ACHN (cell line): ENCODE results near the gene IL22RA1.

Experiments
- DNase-seq: peaks from one replicate; pipeline ENCODE4 v3.0.0-alpha.2; 2015
- in situ Hi-C: cut with HindIII; loops from 2 replicates; pipeline ENCODE4 v1.10.0; 2017; ENCODE audit warnings: low sequenced_read_pairs, low pct_ligation_motif_present, low pct_unique_long_range_greater_than_20kb

Gene IL22RA1

DNA sequence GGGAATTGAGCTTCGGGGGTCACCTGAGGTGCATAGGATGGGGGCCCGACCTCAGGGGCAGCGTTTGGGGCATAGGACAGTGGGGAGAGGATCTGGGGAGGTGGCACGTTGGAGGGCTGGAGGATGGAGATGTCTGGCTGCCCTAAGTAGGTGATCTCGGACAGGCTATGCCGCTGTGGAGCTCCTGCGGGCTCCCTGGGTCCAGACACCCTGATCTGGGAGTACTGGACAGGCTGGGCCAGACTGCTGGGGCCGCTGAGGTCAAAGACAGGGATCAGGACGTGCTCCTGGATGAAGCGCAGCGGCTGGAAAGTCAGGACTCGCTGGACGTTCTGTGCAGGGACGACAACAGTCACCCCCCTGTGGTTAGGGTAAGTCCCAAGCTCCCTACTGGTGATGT is 21.5 kb downstream of the IL22RA1 start:
- in situ Hi-C loops, result no loop called here
- no peak for DNase-seq

DNA sequence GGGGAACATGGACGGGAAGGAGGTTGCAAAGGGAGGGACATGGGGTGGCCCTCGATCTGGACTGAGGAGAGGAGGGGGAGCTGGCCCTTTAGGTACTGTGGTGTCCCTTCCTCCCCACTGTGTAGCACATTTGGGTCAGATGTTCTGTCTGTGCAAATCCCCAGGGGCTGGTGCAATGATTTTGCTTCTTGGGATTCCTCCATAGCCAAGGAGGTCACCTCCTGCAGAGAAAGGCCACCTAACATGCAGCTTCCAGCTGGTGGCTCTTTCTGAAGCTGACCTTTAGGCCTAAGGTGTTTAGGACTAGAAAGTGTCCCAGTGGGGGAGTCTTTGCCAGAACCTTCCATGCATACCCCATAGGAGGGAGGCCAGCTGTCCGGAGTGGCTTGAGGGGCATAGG is 22.0 kb downstream of the IL22RA1 start:
- no peak for DNase-seq
- in situ Hi-C loops, result no loop called here

DNA sequence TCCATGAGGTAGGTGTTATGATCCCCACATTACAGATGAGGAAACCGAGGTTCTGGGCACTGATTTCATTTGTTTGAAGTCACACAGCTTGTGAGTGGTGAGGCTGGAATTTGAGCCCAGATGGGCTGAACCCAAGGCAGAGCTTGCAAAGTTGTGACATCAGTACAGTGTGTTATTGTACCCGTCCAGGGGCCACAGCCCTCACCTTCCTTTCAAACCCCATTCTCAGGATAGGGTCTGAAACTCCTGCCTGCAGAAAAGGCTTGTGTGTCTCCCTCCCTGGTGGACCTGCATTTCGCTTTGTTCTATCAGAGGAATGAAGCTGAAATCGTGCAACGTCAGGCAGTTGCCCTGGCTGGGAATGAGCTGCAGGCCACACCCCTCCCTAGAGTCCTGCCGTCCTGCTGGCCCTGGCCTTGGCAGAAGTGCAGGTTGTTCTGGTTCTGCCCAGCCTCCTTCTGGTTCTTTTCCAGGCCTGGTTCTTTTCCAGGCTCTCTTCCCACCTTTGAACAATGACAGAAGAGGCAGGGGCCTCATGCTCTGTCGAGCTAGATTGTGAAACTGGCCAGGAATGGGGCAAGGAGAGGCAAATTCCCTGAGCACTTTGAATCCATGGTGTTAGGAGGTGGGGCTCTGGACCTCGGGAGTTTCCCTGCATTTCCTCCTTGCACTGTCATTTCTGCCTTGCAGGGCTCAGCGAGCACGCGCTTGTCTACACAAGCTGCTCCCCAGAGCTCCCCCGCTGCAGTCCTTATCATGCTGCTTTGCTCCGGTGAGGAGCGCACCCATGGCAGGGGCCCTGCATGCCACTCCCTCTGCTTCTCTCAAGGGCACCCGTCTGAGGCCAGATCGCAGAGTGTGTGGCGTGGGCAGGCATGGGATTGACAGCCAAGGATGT is 22.8 kb downstream of the IL22RA1 start:
- DNase-seq, result peak; percentile 15
- in situ Hi-C loops, result no loop called here

DNA sequence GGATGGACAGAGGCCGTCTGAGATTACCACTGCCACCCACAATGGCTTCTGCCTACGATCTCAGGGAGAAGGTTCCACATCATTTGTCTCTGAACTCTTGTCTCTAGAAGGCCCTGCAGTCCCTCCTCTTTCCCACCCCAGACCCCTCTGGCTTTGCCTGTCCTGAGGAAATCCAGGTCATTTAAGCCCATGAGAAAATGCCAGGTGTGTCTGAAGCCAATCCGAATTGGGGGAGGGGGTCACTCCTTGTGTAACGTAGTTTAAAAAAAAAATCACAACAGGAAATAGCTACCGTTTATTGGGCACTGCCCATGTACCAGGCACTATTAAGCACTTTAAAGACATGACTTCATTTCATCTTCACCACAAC is 23.5 kb downstream of the IL22RA1 start:
- in situ Hi-C loops, result no loop called here
- DNase-seq, result no peak

DNA sequence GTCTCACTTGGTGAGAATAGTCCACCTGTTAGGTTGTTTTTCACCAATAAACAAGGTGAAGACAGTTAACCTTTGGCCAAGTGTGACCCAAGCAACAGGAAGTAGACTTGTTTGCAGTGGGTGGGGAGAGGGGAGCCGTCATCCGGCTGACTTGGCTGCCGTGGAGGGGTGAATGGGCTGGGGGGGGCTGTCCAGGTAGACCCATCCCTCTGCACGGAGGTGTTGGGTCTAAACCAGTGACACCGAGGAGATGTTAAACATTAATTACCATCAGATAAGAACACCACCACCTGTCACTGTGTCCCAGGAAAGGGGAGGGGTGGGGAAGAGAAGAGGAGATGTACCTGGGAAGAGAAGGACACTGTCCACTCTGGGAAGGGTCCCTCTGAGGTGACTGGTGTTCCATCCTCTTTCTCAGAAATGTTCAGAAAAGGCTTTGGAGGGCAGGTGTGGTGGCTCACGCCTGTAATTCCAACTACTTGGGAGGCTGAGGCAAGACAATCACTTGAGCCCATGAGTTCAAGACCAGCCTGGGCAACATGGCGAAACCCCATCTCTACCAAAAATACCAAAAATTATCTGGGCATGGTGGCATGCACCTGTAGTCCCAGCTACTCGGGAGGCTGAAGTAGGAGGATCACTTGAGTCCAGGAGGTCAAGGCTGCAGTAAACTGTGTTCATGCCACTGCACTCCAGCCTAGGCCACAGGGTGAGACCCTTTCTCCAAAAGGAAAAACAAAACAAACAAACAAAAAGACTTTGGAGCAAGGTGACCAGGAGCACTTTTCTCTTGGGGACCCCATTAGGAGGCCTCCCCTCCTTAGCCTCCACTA is 24.3 kb downstream of the IL22RA1 start:
- DNase-seq, result no peak
- in situ Hi-C loops, result no loop called here

DNA sequence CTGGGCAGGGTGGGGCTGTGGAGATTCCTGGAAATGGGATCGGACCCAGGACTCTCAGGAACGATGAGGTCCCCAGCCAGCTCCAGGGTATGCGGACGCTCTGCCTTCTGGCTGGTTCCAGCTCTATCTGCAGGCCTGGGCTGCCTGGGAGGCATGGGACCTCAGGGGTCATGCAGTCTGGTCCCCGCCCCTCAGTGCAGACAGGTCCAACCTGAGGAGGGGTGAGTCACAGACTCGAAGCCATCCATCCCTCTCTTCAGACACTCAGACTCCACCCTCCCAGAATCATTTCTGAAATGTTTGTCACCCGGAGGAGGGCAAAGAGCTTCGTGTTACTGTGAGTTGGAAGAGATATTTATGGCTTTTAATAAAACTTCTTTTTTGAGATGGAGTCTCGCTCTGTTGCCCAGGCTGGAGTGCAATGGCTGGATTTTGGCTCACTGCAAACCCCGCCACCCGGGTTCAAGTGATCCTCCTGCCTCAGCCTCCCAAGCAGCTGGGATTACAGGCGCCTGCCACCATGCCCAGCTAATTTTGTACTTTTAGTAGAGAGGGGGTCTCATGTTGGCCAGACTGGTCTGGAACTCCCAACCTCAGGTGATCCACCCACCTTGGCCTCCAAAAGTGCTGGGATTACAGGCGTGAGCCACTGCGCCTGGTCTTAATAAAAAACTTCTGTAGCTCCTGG is 25.1 kb downstream of the IL22RA1 start:
- in situ Hi-C loops, result no loop called here
- DNase-seq, result peak; percentile 14

DNA sequence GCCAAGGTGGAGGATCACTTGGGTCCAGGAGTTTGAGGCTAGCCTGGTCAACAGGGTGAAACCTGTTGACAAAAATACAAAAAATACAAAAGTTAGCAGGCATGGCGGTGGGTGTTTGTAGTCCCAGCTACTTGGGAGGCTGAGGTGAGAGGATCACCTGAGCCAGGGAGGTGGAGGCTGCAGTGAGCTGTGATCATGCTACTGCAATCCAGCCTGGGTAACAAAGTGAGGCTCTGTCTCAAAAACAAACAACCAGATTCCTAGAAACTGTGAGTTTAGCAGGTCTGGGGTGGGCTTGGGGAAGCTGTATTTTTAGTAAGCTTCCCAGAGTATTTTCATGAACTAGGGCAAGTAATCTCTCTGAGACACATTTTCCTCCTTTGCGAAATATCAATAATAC is 25.8 kb downstream of the IL22RA1 start:
- no peak for DNase-seq

DNA sequence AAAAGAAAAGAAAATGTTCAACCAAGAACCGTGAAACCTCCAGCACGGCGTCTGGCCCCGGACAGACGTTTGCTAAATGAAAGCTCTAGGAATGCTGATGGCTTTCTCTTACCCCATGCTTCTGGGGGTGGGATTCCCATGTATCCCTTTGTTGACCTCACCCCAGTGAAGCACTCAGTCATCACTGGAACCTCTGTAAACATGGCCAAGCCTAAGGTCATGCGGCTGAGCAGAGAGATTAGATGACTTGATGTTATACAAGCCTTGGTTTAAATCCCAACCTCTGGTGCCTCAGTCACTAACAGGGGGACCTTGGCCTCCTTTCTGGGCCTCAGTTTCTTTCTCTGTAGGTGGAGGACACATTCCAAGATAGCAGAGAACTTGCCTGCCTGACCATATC is 28.2 kb downstream of the IL22RA1 start:
- DNase-seq, result no peak
- in situ Hi-C loops, result no loop called here

More for the DNA sequence above, 25.8 kb downstream of the IL22RA1 start:
- in situ Hi-C loops, result no loop called here

DNA sequence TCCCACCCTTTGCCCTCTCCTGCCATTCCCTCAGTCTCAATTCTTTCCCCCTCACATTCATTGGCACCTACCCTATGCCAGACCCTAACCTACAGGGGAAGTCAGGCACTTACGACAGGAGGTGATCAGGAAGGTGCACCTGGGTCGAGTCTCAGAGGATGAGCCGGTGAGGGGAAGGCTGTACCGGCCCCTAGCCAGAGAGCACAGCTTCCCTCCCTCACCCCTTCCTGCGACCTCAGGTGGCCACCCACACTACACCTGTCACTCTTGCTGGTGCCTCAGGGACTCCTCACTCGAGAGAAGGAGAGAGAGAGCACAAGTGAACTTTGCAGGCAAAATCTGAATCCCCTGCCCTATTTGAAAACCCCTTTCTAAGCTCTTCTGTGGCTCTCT is 29.3 kb downstream of the IL22RA1 start:
- no peak for DNase-seq
- in situ Hi-C loops, result no loop called here

DNA sequence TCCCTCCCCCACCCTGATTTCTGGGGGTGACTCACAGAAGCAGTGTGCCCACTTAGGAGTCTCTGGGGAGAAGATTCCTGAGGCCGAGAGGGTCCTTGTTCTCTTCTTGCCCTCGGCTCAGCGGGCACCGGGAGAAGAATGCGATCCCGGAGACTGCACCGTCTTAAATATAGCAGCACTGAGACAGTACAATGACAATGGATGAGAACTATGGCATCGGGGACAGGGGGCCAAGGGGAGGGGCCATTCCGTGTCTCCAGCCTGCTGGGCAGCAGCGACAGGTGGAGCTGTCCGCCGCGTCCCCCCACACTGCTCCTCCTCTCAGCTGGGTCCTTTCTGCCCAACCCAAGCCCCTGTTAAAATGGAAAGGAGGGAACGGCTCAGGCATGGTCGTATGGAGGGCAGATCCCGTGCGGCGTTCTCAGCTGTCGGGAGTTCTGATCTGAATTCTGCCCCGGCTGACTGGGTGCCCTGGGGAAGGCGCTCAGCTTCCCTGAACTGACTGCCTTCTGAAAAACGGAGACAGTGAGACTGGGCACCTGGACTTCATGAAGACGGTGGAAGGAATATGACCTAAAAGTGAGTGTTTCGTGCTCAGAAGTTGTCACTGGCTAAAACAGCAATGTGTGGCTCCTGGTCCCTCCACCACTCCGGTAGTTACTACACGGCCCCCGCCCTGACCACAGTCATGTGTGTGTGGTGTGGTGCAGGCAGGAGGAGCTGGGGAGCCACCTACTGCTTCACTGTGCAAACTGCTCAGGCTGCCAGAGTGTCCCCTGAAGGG is 30.8 kb downstream of the IL22RA1 start, which contains the start of gene MYOM3:
Gene MYOM3 (minus strand): TSS at position 140 of the 784 bp plus-strand sequence. CDS start 3,499 bp downstream, outside the sequence.
- in situ Hi-C loops, result no loop called here
- peak; percentile 67 for DNase-seq

DNA sequence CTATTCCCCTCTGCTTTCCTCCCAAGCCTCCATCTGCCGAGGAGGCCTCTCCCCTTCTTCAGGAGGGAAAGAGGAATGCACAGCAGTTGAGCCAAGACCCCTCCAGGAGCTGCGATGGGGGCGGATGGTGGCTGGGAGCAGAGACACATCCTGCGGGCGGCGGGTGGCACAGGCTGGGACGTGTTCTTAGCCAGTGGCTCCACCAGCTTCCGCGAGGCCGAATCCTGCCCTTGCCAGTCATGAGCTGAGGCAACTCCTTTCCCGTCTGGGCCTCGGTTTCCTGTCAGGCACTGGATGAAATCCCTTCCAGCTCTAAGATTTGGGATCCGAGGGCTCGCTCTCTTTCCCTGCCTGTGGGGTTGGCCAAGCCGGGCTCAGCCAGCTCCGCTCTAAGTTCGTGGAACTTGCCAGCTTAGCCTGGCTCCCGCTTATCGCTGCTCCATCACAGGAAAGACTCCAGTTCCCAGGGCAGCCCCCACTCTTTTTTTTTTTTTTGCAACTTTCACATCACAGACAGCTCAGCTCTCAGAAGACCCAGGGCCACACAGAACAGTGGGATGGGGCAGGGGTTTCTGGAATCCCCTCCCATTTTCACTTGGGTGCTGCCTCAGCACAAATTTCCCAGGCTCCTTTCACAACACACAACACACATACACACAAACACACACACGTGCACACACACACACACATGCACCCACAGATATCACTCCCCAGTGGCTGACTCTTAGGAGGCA is 31.5 kb downstream of the IL22RA1 start:
- in situ Hi-C loops, result no loop called here
- DNase-seq, result no peak

DNA sequence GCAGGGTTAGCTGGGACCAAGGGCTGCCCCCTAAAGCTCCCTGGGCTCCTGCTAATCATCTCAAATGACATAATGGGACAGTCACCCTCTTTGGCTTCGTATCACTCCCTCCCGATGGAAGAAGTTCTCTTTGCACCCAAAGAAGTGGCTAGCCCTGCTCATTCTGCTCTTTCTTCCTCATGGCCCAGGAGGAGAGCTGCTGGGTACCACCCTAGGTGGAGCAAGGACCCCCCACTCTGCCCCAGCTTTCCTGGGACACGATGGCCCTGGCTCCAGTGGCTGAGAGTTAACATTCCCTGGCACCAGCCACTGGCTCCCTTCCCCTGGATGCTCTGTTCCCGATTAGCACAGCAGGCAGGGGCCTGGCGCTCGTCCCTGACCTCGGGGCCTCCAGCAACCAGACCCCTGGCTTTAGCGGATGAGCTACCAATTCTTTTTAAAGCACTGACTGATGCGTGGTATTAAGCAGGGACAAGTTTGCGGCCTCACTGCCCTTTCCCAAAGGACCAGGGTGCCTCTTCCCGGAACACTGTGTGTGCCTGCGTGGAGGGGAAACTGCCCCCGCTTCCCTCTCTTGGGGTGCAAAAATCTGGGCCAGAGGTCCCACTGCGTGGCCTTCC is 32.2 kb downstream of the IL22RA1 start:
- in situ Hi-C loops, result no loop called here
- no peak for DNase-seq

DNA sequence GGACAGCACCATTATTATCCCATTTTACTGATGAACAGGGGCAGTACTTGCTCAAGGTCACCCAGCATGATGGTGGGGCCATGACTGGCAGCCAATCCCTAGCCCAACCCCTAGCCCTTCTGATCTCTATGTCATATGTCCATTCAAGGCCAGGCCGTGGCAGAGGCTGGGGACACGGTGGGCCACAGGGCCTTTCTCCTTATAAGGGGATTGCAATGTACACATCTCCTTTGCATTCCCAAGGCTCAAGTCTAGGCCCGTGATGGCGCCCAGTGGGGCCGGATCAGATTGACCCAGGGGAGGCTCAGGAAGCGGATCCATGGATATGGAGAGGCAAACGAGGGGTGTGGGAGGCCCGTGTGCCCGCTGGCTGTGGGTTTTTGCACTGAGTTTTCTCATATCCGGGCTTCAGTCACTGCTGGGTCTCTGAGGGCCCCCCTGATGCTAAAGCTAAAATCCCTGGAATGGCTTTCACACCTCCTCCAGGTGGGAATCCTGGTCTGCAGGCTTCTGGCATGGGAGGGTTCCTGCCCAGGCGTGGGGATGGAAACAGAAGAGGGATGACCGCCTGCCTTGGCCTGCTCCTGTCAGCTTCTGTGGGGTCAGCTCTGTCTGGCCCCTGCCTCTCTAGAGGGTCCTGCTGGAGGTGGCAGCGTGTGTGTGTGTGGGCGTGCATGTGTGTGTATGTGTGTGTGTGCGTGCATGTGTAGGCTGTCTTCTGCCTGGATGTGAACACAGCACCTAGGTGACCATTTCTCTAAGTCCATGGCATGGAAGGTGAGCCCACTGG is 33.1 kb downstream of the IL22RA1 start:
- DNase-seq, result no peak
- in situ Hi-C loops, result no loop called here

DNA sequence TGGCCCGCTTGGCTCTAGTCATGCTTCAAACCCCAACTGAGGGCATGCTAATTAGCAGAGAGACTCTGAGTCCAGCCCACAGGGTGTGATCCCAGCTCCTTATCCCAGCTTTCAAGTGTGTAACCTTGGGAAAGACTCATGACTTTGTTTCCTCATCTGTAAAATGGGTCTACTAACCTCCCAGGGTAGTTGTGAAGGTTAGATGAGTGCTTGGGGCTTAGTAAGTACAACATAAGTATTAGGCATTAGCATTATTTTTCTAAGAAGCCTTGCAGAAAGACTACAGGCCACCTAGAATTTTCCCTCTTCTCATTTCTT is 33.8 kb downstream of the IL22RA1 start:
- DNase-seq, result no peak
- in situ Hi-C loops, result no loop called here

DNA sequence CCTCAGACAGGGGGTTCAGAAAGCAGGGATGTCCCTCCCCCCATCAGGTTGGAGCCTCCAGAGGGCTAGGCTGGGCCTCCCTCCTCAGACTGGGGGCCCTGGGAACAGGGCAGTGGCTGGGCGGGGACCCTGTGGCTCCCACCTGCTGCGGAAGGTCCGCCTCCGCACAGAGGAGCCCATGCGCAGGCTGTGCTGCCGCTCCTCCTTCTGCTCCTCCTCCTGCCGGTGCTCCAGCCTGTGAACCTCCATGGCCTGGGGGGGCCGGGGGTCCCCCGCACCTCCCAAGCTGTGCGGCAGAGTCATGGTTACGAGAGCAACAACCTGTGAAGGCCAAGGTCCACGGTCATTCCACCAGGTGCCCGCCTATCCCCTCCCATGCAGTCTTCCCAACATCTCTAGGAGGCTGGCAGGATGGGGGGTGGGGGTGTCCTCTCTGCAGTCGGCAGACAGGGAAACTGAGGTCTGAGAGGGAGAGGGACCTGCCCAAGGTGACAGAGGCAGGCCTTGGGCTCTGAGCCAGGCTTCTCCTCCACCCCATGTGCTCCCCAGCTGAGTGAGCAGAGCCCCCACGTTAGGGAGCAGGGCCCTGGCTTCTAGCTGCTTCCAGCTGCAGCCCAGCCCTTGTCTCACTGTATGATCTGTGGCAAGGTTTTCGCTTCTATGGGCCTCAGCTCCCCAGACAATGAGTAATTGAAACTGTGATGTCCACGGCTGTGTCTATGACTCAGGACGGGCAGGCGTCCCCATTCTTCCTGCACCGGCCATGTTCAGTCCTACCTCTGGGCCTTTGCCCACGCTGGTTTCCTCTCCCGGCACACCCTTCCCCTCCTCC is 34.4 kb downstream of the IL22RA1 start:
- in situ Hi-C loops, result no loop called here
- peak; percentile 86 for DNase-seq
